ENCODE results near the gene ACAD10. TPM values are rescaled to one million over a fixed set of nuclear protein-coding genes. Genes with fewer than 3 reads are reported as not detected.

The ACAD10 gene
- total RNA-seq, 1 experiment from 2014 or later, result 30.8 TPM

GRCh38 chr12:111664961-111665865 lies 20.6 kb upstream of the ACAD10 start:
- ChIA-PET POLR2A (no interaction called here), CTCF (no interaction called here)
- ATAC-seq (no peak), DNase-seq (ENCODE audit: low read depth, low spot score) (no peak)
- TF ChIP-seq SIN3A (IDR thresholded peaks at IDR 0.05; ENCODE audit: borderline replicate concordance, insufficient read depth, low read depth, low read length) (no peak), REST (IDR thresholded peaks at IDR 0.05; ENCODE audit: insufficient read depth in 1 of 2, low read depth in 2 of 2, low read length in 1 of 2) (no peak), TCF7L2 (IDR thresholded peaks at IDR 0.05; ENCODE audit: low read depth, low read length) (no peak), POLR2AphosphoS5 (IDR thresholded peaks at IDR 0.05; ENCODE audit: low read depth, low read length) (no peak)
- TF ChIP-seq, protein P1, sequence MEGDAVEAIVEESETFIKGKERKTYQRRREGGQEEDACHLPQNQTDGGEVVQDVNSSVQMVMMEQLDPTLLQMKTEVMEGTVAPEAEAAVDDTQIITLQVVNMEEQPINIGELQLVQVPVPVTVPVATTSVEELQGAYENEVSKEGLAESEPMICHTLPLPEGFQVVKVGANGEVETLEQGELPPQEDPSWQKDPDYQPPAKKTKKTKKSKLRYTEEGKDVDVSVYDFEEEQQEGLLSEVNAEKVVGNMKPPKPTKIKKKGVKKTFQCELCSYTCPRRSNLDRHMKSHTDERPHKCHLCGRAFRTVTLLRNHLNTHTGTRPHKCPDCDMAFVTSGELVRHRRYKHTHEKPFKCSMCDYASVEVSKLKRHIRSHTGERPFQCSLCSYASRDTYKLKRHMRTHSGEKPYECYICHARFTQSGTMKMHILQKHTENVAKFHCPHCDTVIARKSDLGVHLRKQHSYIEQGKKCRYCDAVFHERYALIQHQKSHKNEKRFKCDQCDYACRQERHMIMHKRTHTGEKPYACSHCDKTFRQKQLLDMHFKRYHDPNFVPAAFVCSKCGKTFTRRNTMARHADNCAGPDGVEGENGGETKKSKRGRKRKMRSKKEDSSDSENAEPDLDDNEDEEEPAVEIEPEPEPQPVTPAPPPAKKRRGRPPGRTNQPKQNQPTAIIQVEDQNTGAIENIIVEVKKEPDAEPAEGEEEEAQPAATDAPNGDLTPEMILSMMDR (IDR thresholded peaks at IDR 0.05), result no peak
- Histone ChIP-seq H3K9me3 (ENCODE audit: control insufficient read depth, insufficient read depth, low read depth, low read length) (no peaks in the 10 kb centered on the region), H3K36me3 (ENCODE audit: control insufficient read depth, insufficient read depth, low read length) (no peaks in the 10 kb centered on the region), H3K4me1 (ENCODE audit: control insufficient read depth, insufficient read depth, low read length) (no peaks in the 10 kb centered on the region), H3K4me3 (ENCODE audit: low read depth in 2 of 2, low read length in 2 of 2) (no peak overlapping the region), H3K27ac (ENCODE audit: low read length) (no peak overlapping the region), H3K27me3 (ENCODE audit: control insufficient read depth, insufficient read depth, low read length) (no peaks in the 10 kb centered on the region)
- intact Hi-C loops (cut with micrococcal nuclease; ENCODE audit: unreplicated experiment), result no loop called here
- in situ Hi-C loops (cut with HindIII; ENCODE audit: low pct_unique_long_range_greater_than_20kb, low sequenced_read_pairs), result no loop called here
- no TSS peak for BruUV-seq (replicated peaks)

DNA sequence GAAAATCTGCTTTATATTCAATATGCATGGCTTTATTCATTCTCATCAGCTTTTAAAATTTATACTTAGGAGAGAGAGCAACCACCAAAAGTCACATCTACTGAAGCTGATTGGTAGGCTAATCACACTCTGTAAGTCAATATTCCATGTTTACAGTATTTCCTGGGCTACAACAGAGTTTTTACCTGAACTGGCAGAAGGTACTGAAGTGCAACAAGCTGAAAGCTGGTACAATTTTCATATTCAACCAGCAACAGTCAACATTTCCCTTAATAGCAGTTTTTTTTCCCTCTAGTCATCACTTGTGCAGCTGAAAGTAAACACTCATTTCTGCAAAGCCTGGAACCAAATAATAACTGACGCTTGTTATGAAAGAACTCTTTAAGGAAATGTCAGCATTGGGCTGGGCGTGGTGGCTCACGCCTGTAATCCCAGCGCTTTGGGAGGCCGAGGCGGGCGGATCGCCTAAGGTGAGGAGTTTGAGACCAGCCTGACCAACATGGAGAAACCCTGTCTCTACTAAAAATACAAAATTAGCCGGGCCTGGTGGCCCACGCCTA lies 13.0 kb upstream of the ACAD10 start:
- no TSS peak for BruUV-seq (replicated peaks)
- Histone ChIP-seq H3K27ac (ENCODE audit: low read length) (no peak overlapping the region), H3K27me3 (ENCODE audit: control insufficient read depth, insufficient read depth, low read length) (no peaks in the 10 kb centered on the region), H3K9me3 (ENCODE audit: control insufficient read depth, insufficient read depth, low read depth, low read length) (no peaks in the 10 kb centered on the region), H3K4me3 (ENCODE audit: low read depth in 2 of 2, low read length in 2 of 2) (no peak overlapping the region), H3K36me3 (ENCODE audit: control insufficient read depth, insufficient read depth, low read length) (no peaks in the 10 kb centered on the region), H3K4me1 (ENCODE audit: control insufficient read depth, insufficient read depth, low read length) (no peaks in the 10 kb centered on the region)
- DNase-seq (ENCODE audit: low read depth, low spot score) (no peak), ATAC-seq (no peak)
- TF ChIP-seq TCF7L2 (IDR thresholded peaks at IDR 0.05; ENCODE audit: low read depth, low read length), result no peak
- no peak for TF ChIP-seq POLR2AphosphoS5 (IDR thresholded peaks at IDR 0.05; ENCODE audit: low read depth, low read length)
- no peak for TF ChIP-seq REST (IDR thresholded peaks at IDR 0.05; ENCODE audit: insufficient read depth in 1 of 2, low read depth in 2 of 2, low read length in 1 of 2)
- TF ChIP-seq SIN3A (IDR thresholded peaks at IDR 0.05; ENCODE audit: borderline replicate concordance, insufficient read depth, low read depth, low read length), result no peak
- TF ChIP-seq, protein P1 (IDR thresholded peaks at IDR 0.05), result no peak
- CTCF ChIA-PET, result interaction anchor here (0.7 to 1.0 kb wide), 2 partner anchors 82 to 276 kb away, joined by 3 read pairs; no protein-coding TSS in a partner anchor
- POLR2A ChIA-PET, result no interaction called here
- intact Hi-C loops (cut with micrococcal nuclease; ENCODE audit: unreplicated experiment), result no loop called here
- in situ Hi-C loops (cut with HindIII; ENCODE audit: low pct_unique_long_range_greater_than_20kb, low sequenced_read_pairs), result no loop called here
